ENCODE measurements around the gene MELTF. TPM values are rescaled to one million over a fixed set of nuclear protein-coding genes. Genes with fewer than 3 reads are reported as not detected.
"Not testable (repeated sequence)": the region's sequence is repeated elsewhere in the genome, so short reads cannot be mapped to it uniquely, and the experiment has no call there.

The MELTF gene
- total RNA-seq, result 4.3 and 5.2 TPM in 2 replicates

GRCh38 chr3:197029511-197030167, at the start of gene MELTF:
Gene MELTF, minus strand, starts transcription at chr3:197029817. Its CDS starts 115 bp downstream, at chr3:197029702.
- intact Hi-C loops (cut with micrococcal nuclease), result loop anchor here (1.0 to 10.0 kb wide), 4 partner anchors 26 to 475 kb away; no protein-coding TSS in a partner anchor

GRCh38 chr3:197076415-197076814, 46.8 kb upstream of the MELTF start:
- intact Hi-C loops (cut with micrococcal nuclease), result no loop called here

GRCh38 chr3:197068077-197068476, 38.5 kb upstream of the MELTF start:
- intact Hi-C loops (cut with micrococcal nuclease), result no loop called here

GRCh38 chr3:197064771-197065170, 35.2 kb upstream of the MELTF start:
- intact Hi-C loops (cut with micrococcal nuclease), result no loop called here

GRCh38 chr3:197062446-197062845, 32.8 kb upstream of the MELTF start:
- intact Hi-C loops (cut with micrococcal nuclease), result no loop called here

GRCh38 chr3:197051637-197052036, 22.0 kb upstream of the MELTF start:
- intact Hi-C loops (cut with micrococcal nuclease), result not testable (repeated sequence)

GRCh38 chr3:197050511-197050910, 20.9 kb upstream of the MELTF start:
- intact Hi-C loops (cut with micrococcal nuclease), result no loop called here

GRCh38 chr3:197042539-197042938, 12.9 kb upstream of the MELTF start:
- intact Hi-C loops (cut with micrococcal nuclease), result no loop called here

GRCh38 chr3:197041875-197042488, 12.4 kb upstream of the MELTF start:
- intact Hi-C loops (cut with micrococcal nuclease), result no loop called here

- intact Hi-C loops (cut with micrococcal nuclease), result no loop called here
These were observed 11.0 kb upstream of the MELTF start for GRCh38 chr3:197040658-197041057.

- intact Hi-C loops (cut with micrococcal nuclease), result no loop called here
These were observed 9.3 kb upstream of the MELTF start for GRCh38 chr3:197038679-197039462.

GRCh38 chr3:197035577-197035976, 6.0 kb upstream of the MELTF start:
- intact Hi-C loops (cut with micrococcal nuclease), result no loop called here

GRCh38 chr3:197034778-197035177, 5.2 kb upstream of the MELTF start:
- intact Hi-C loops (cut with micrococcal nuclease), result not testable (repeated sequence)

- intact Hi-C loops (cut with micrococcal nuclease), result not testable (repeated sequence)
These were observed 4.1 kb upstream of the MELTF start for GRCh38 chr3:197033764-197034163.

- intact Hi-C loops (cut with micrococcal nuclease), result no loop called here
These were observed 2.0 kb upstream of the MELTF start for GRCh38 chr3:197031315-197032285.

GRCh38 chr3:197030379-197031314, 1.0 kb upstream of the MELTF start:
- intact Hi-C loops (cut with micrococcal nuclease), result no loop called here

GRCh38 chr3:197028728-197029510, 698 bp downstream of the MELTF start:
- intact Hi-C loops (cut with micrococcal nuclease), result loop anchor here (1.0 to 10.0 kb wide), 4 partner anchors 26 to 476 kb away; no protein-coding TSS in a partner anchor

- intact Hi-C loops (cut with micrococcal nuclease), result loop anchor here (10.0 kb wide), 1 partner anchor 477 kb away; no protein-coding TSS in a partner anchor
These were observed 1.5 kb downstream of the MELTF start for GRCh38 chr3:197027896-197028727.

Measured in T-helper 1 cell treated with Interleukin-12 subunit alpha and Interleukin-12 subunit beta and Interleukin-4 antibody, amounts not matched to agents 30 ng/mL and 1 ng/mL, for 36 hours (primary cell).